GM19438 (cell line): ENCODE data around the gene METTL22.
"Not testable (repeated sequence)": the region's sequence is repeated elsewhere in the genome, so short reads cannot be mapped to it uniquely, and the experiment has no call there.

Source experiments
- ATAC-seq: cut with Tn5 transposase; IDR thresholded peaks from one replicate; pipeline ENCODE4 v1.9.1; 2021; ENCODE audit warnings: low read depth; ENCODE audit not compliant: unreplicated experiment

The METTL22 gene

GRCh38 chr16:8630255-8630953, 8.9 kb downstream of the METTL22 start:
- ATAC-seq, result no peak

- ATAC-seq, result no peak
Observed at GRCh38 chr16:8631373-8631772, 9.9 kb downstream of the METTL22 start.

GRCh38 chr16:8631818-8632465, 10.4 kb downstream of the METTL22 start:
- ATAC-seq, result no peak

- ATAC-seq, result no peak
Observed at GRCh38 chr16:8632675-8633182, 11.2 kb downstream of the METTL22 start.

- no peak for ATAC-seq
Observed at GRCh38 chr16:8634991-8635736, 13.7 kb downstream of the METTL22 start.

- ATAC-seq, result no peak
Observed at GRCh38 chr16:8639694-8640093, 18.2 kb downstream of the METTL22 start.

- no peak for ATAC-seq
Observed at GRCh38 chr16:8641671-8642070, 20.2 kb downstream of the METTL22 start.

GRCh38 chr16:8642146-8642545, 20.6 kb downstream of the METTL22 start:
- ATAC-seq, result no peak

- ATAC-seq, result no peak
Observed at GRCh38 chr16:8644211-8645140, 23.0 kb downstream of the METTL22 start.

GRCh38 chr16:8645141-8645521, 23.6 kb downstream of the METTL22 start:
- ATAC-seq, result no peak

- no peak for ATAC-seq
Observed at GRCh38 chr16:8645831-8646230, 24.3 kb downstream of the METTL22 start.

- no peak for ATAC-seq
Observed at GRCh38 chr16:8646326-8647053, 25.0 kb downstream of the METTL22 start.

GRCh38 chr16:8647721-8648318, 26.3 kb downstream of the METTL22 start:
- no peak for ATAC-seq

- no peak for ATAC-seq
Observed at GRCh38 chr16:8648877-8649276, 27.4 kb downstream of the METTL22 start.

GRCh38 chr16:8649829-8650554, 28.5 kb downstream of the METTL22 start:
- no peak for ATAC-seq

- not testable (repeated sequence) for ATAC-seq
Observed at GRCh38 chr16:8651958-8652357, 30.5 kb downstream of the METTL22 start.

GRCh38 chr16:8655184-8655717, 33.8 kb downstream of the METTL22 start:
- peak; percentile 80 for ATAC-seq

- ATAC-seq, result no peak
Observed at GRCh38 chr16:8656376-8656775, 34.9 kb downstream of the METTL22 start.
